RWPE1 (cell line): ENCODE data around the gene PCOLCE2.

ENCODE experiments used
- CTCF ChIA-PET: fragments of 350-600 bp; sonication (Branson Sonifier 250); formaldehyde crosslinking; extraction: SDS; loops from one replicate; lab custom pipeline; 2021; lab: Yijun Ruan, JAX
- POLR2A ChIA-PET: fragments of 400-600 bp; formaldehyde crosslinking; extraction: SDS; loops from one replicate; lab custom pipeline; 2020; ENCODE audit warnings: antibody characterized with exemption; ENCODE audit not compliant: low non-redundant PET; lab: Yijun Ruan, JAX
- DNase-seq: peaks from one replicate; pipeline ENCODE4 v3.0.0; 2012; ENCODE audit warnings: low spot score
- H3K27ac ChIP-seq: fragments of 450-650 bp; 2 replicates; pipeline ENCODE4 v1.5.1; 2017
- TF ChIP-seq, protein P1 (sequence below): fragments of 450-650 bp; conservative IDR thresholded peaks from 2 replicates; pipeline ENCODE4 v1.5.1; 2017; ENCODE audit warnings: low read depth, mild to moderate bottlenecking

Gene PCOLCE2

DNA sequence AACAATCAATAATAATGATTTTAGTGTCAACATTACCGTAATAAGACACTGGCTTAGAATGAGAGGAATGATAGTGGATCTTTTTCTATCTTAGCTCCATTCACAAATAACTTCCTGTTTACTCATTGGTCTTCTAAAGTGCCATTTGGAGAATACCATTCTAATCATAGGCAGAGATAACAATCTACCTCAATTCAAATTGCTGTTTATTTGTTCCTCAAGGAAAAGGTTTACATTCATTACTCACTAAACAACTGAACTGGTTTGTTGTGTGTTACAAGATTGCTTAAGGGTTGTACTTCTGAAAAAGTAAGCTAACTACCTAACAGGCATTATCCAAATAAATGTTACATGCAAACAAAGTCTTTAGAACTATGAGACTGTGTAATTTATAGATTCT is 8.1 kb upstream of the PCOLCE2 start:
- H3K27ac ChIP-seq = no peak overlapping the region
- CTCF ChIA-PET = no interaction called here
- TF ChIP-seq, protein P1, sequence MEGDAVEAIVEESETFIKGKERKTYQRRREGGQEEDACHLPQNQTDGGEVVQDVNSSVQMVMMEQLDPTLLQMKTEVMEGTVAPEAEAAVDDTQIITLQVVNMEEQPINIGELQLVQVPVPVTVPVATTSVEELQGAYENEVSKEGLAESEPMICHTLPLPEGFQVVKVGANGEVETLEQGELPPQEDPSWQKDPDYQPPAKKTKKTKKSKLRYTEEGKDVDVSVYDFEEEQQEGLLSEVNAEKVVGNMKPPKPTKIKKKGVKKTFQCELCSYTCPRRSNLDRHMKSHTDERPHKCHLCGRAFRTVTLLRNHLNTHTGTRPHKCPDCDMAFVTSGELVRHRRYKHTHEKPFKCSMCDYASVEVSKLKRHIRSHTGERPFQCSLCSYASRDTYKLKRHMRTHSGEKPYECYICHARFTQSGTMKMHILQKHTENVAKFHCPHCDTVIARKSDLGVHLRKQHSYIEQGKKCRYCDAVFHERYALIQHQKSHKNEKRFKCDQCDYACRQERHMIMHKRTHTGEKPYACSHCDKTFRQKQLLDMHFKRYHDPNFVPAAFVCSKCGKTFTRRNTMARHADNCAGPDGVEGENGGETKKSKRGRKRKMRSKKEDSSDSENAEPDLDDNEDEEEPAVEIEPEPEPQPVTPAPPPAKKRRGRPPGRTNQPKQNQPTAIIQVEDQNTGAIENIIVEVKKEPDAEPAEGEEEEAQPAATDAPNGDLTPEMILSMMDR = no peak
- POLR2A ChIA-PET = no interaction called here
- DNase-seq = no peak

DNA sequence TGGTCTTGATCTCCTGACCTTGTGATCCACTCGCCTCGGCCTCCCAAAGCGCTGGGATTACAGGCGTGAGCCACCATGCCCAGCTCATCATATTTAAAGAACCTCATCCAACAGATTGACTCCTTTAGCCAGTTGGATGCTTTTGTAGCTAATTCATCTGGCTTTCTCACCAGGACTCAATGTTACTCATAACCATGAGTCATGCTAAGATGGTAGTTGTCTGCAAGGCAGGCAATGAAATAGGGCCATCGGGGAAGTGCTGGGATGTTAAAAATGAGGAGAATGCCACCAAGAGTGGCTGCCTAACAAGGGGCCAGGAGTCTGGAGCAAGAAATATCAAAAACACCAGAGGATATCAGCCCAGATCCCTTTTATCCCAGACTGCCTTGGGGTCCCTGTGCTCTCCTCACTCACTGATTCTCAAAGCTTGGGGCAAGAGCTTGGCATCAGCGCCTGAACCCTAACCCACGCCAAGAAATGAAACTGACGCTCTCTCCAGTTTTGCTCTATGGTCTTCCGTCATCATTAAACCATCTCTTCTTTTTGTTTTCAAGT is 7.4 kb upstream of the PCOLCE2 start:
- TF ChIP-seq, protein P1 = no peak
- peak; percentile 64 for DNase-seq
- CTCF ChIA-PET = no interaction called here
- POLR2A ChIA-PET = no interaction called here
- no peak overlapping the region for H3K27ac ChIP-seq

DNA sequence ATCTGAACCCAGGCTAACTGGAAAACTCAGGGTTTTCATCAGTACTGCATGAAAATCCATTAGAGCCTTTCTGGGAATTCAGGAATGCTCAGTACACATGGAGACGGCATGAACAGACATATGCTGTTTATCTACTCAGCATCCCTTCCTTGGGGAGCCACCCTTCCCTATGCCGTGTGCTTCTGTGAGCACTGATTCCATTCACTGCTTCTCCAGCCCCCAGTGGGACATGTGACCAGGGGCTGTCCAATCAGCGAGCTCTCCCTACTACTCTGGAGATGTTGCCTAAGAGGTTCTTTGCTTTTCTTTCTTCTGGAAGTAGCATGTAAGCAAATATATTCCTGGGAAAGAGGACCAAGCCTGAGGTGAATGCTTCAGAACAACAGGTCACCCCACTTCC is 5.6 kb upstream of the PCOLCE2 start:
- no peak for DNase-seq
- TF ChIP-seq, protein P1 = no peak
- CTCF ChIA-PET = no interaction called here
- POLR2A ChIA-PET = no interaction called here
- H3K27ac ChIP-seq = no peak overlapping the region

DNA sequence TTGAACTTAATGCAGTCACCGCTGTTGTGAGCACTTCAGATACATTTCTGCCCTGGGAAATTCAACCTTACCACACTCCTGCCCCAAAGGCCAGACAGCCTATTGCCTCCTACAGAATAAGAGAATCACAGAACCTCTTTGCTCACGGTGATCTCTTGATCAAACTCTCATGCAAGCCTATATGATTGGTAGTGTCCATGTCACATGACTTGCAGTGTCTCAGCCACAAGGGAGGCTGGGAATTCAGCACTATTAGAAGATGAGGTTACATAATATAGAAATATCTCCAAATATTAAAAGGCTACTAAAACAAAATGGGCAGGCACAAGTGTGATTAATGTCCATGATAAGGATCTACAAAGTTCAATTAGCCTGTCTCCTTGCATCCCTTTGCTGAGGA is 3.8 kb upstream of the PCOLCE2 start:
- TF ChIP-seq, protein P1 = no peak
- ChIA-PET POLR2A (no interaction called here), CTCF (interaction anchor here (0.6 kb wide), 2 partner anchors 18 to 63 kb away, joined by 3 to 4 read pairs; no protein-coding TSS in a partner anchor)
- DNase-seq = no peak
- H3K27ac ChIP-seq = no peak overlapping the region

DNA sequence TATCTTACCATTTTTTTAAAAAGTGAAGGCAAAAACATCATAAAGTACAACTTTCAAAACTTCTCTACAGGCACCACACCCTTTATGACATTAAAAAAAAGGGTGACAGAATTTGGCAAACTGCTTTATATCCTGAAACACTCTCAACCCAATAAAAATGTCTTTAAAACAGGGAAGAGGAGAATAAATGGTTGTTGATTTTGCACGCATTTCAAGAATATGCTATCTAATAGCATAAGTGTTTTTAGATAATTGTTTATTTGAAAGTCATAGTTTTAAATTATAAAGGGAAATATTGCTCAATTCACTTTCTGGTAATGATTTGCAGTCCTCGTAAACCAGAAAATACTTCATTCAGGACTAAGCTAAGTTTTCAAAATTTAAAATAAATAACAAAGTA is 1.7 kb upstream of the PCOLCE2 start:
- no peak for DNase-seq
- ChIA-PET POLR2A (no interaction called here), CTCF (no interaction called here)
- H3K27ac ChIP-seq = no peak overlapping the region
- TF ChIP-seq, protein P1 = no peak

DNA sequence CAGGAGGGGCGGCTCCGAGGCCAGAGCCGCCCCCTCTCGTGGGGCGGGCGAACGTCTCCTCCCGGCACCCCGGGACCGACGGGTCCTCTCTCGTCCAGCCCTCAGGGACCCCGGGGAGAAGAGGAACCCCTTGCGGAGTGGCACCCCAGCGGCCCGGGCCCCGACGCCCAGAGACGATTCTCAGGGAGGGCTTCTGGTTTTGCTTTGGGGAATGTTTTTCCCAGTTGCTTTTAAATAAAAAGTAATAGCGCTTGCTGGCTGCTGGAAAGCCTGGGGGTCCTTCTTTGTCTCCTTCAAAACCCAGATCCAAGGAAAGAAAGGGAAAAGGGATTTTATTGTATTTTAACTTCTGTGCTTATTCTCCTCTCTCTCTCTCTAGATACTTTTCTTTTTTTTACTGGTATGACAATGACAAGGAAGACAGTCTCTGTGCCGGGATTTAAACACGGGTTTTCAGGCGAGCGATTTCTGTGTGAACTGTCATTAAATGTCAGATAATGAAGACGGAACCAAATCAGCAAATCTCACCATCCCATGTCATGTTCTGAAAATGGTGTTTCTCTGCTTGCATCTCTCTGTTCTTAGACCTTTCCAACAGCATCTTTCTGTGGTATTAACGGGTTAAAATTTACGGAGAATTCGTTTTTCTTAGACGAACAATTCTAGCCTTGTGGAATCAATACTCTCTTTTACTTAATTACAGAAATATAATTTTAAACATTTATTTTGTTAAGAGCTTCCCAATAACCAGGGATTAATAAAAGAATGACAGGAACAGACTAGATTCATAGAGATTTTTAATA is 530 bp upstream of the PCOLCE2 start:
- CTCF ChIA-PET = interaction anchor here (0.6 to 1.0 kb wide), 2 partner anchors 81 to 102 kb away, joined by 3 read pairs; no protein-coding TSS in a partner anchor
- POLR2A ChIA-PET = no interaction called here
- peak overlapping the region; percentile 51 for H3K27ac ChIP-seq
- TF ChIP-seq, protein P1 = no peak
- DNase-seq = no peak
